GM12878 (cell line): Measurements from ENCODE around the gene CATSPERZ. TPM values are rescaled to one million over a fixed set of nuclear protein-coding genes. Genes with fewer than 3 reads are reported as not detected.

ENCODE experiments used
- ATAC-seq: fragments of 200-7000 bp; cut with Tn5 transposase; 3 replicates; pipeline ENCODE4 v1.9.1; 2020; ENCODE audit warnings: mild to moderate bottlenecking, moderate library complexity
- BruUV-seq: library from RNA; stranded (reverse); fragments of 400-500 nt; replicated peaks from 2 replicates; lab custom pipeline; 2021; lab: Mats Ljungman, UMichigan
- CTCF ChIA-PET: fragments of 300-600 bp; sonication (Branson Sonifier 250); formaldehyde crosslinking; extraction: SDS; loops from one replicate; lab custom pipeline; 2021; ENCODE audit warnings: inconsistent platforms; lab: Yijun Ruan, JAX
- POLR2A ChIA-PET: fragments of 350-600 bp; formaldehyde crosslinking; extraction: SDS; loops from one replicate; lab custom pipeline; 2021; ENCODE audit warnings: inconsistent platforms; lab: Charles Lee
- RAD21 ChIA-PET: fragments of 300-600 bp; sonication (Branson Sonifier 250); formaldehyde crosslinking; loops from one replicate; lab custom pipeline; 2023; ENCODE audit warnings: antibody characterized with exemption; ENCODE audit not compliant: unreplicated experiment; lab: Charles Lee
- SMC1A ChIA-PET: fragments of 300-600 bp; sonication (Branson Sonifier 250); formaldehyde crosslinking; loops from one replicate; lab custom pipeline; 2023; ENCODE audit not compliant: unreplicated experiment, uncharacterized antibody; lab: Charles Lee
- DNase-seq: peaks from one replicate; pipeline ENCODE4 v3.0.0-alpha.2; 2011; ENCODE audit warnings: low read depth, low spot score
- FAIRE-seq: peaks from 3 replicates; lab custom pipeline; 2011; peaks lifted over from hg19 to GRCh38; lab: Jason Lieb, UNC
- H2AFZ ChIP-seq: 2 replicates; pipeline ENCODE4 v1.6.0; 2011; ENCODE audit warnings: low read depth, low read length, control low read depth; ENCODE audit not compliant: control insufficient read depth
- H3K27ac ChIP-seq: 2 replicates; pipeline ENCODE4 v1.5.1; 2011; ENCODE audit warnings: control low read depth; ENCODE audit not compliant: control insufficient read depth, insufficient read depth
- H3K27me3 ChIP-seq, 2 experiments: replicated peaks in 1 of 2; 2 replicates each; pipeline versions ENCODE4 v1.6.0 to v1.6.1; 2011; ENCODE audit warnings: low read length in 1 of 2; ENCODE audit not compliant: control insufficient read depth in 2 of 2, insufficient read depth in 2 of 2
- H3K36me3 ChIP-seq, 2 experiments: 2 replicates each; pipeline ENCODE4 v1.5.1; 2011; ENCODE audit warnings: low read length in 1 of 2; ENCODE audit not compliant: control insufficient read depth in 2 of 2, insufficient read depth in 2 of 2
- H3K4me1 ChIP-seq: 2 replicates; pipeline ENCODE4 v1.6.1; 2011; ENCODE audit warnings: mild to moderate bottlenecking, low read length, moderate library complexity, mixed read lengths; ENCODE audit not compliant: control insufficient read depth, insufficient read depth
- H3K4me2 ChIP-seq: 2 replicates; pipeline ENCODE4 v1.6.0; 2011; ENCODE audit warnings: control low read depth; ENCODE audit not compliant: control insufficient read depth, insufficient read depth
- H3K4me3 ChIP-seq: fragments of 200-600 bp; sonication (generic); 2 replicates; pipeline ENCODE4 v1.5.1; 2016
- H3K79me2 ChIP-seq: 2 replicates; pipeline ENCODE4 v1.6.0; 2011; ENCODE audit warnings: low read length; ENCODE audit not compliant: control insufficient read depth, insufficient read depth
- H3K9ac ChIP-seq: 2 replicates; pipeline ENCODE4 v1.8.0; 2011; ENCODE audit warnings: low read length, control low read depth, mixed read lengths; ENCODE audit not compliant: control insufficient read depth, insufficient read depth
- H3K9me3 ChIP-seq: replicated peaks from 3 replicates; pipeline ENCODE4 v1.5.1; 2011; ENCODE audit warnings: mild to moderate bottlenecking, low read length; ENCODE audit not compliant: control insufficient read depth, insufficient read depth
- H4K20me1 ChIP-seq: 2 replicates; pipeline ENCODE4 v1.6.0; 2011; ENCODE audit not compliant: control insufficient read depth, insufficient read depth
- CEBPB ChIP-seq, 2 experiments: fragments of 150-350 bp in 1 of 2; IDR thresholded peaks; 2 replicates each; pipeline ENCODE4 v1.6.1; 2012 to 2014; ENCODE audit warnings: low read depth in 2 of 2, low read length in 2 of 2, borderline replicate concordance in 1 of 2, inconsistent platforms in 1 of 2
- ESRRA ChIP-seq: IDR thresholded peaks from 2 replicates; pipeline ENCODE4 v1.6.1; 2012; ENCODE audit warnings: mild to moderate bottlenecking, low read length, improper control_type of control experiment
- MTA2 ChIP-seq: fragments of 450-650 bp; IDR thresholded peaks from 2 replicates; pipeline ENCODE4 v1.6.1; 2016; ENCODE audit warnings: low read depth, mild to moderate bottlenecking, moderate library complexity
- MXI1 ChIP-seq: fragments of 150-350 bp; IDR thresholded peaks from 2 replicates; pipeline ENCODE4 v1.6.1; 2011; ENCODE audit warnings: low read depth, mild to moderate bottlenecking, inconsistent platforms, low read length, improper control_type of control experiment
- POLR2AphosphoS5 ChIP-seq: IDR thresholded peaks from 2 replicates; pipeline ENCODE4 v1.6.1; 2011; ENCODE audit warnings: mild to moderate bottlenecking, low read length, inconsistent platforms
- RCOR1 ChIP-seq: conservative IDR thresholded peaks from 2 replicates; pipeline ENCODE4 v1.6.1; 2012; ENCODE audit warnings: low read depth, low read length, improper control_type of control experiment
- WGBS: methylation state at CpG from one replicate; pipeline ENCODE4 v1.1.6; 2016; ENCODE audit warnings: low lambda C conversion rate; ENCODE audit not compliant: insufficient replicate concordance, insufficient coverage; ENCODE audit errors: missing lambda C conversion rate; 5-methylcytosine and 5-hydroxymethylcytosine counted together
- in situ Hi-C: fragments of 300-500 bp; cut with MboI; formaldehyde crosslinking; loops from 9 replicates; pipeline ENCODE4 v1.14.3; 2018; ENCODE audit warnings: mixed read lengths
- intact Hi-C: fragments of 100-400 bp; cut with micrococcal nuclease; formaldehyde crosslinking; loops from one replicate; pipeline ENCODE4 v1.14.2; 2022; ENCODE audit not compliant: unreplicated experiment
- polyA plus RNA-seq, 11 experiments: library from polyadenylated mRNA; depleted of rRNA in 4 of 11; unstranded in 6 of 11; stranded (reverse) in 5 of 11; fragments of >200 nt; fragmentation: Nextera tagmentation in 4 of 11; fragmentation: Illumina TruSeq in 1 of 11; extraction: Ambion mirVana in 4 of 11; extraction: Trizol in 1 of 11; gene quantifications; 1 replicate in 1 of 11; 2 replicates in 10 of 11; pipeline versions ENCODE4 v1.2.1 to v1.2.3, GENCODE V29; 2011 to 2016; ENCODE audit warnings: inconsistent platforms in 2 of 11, missing spikeins in 2 of 11, low read depth in 1 of 11
- total RNA-seq, 4 experiments: library from RNA; depleted of rRNA in 3 of 4; stranded (reverse); fragments of >200 nt in 3 of 4; fragmentation: Illumina TruSeq in 1 of 4; extraction: Trizol in 1 of 4; gene quantifications; 2 replicates each; pipeline versions ENCODE4 v1.2.1 to v1.2.3, GENCODE V29; 2013 to 2021
- TF ChIP-seq, protein P1 (sequence below): fragments of 450-650 bp; IDR thresholded peaks from 2 replicates; pipeline ENCODE4 v1.6.1; 2017; ENCODE audit warnings: borderline replicate concordance
- TF ChIP-seq, protein P2 (sequence below): fragments of 150-350 bp; IDR thresholded peaks from 2 replicates; pipeline ENCODE4 v1.6.1; 2016; ENCODE audit warnings: low read depth, low read length

Gene CATSPERZ
- total and polyA plus RNA-seq, 10 of the 15 experiments (the other 5 are each of a cell fraction or from before 2014, with no cell fraction given) = 0.12 to 0.31 TPM; not detected in 8

DNA sequence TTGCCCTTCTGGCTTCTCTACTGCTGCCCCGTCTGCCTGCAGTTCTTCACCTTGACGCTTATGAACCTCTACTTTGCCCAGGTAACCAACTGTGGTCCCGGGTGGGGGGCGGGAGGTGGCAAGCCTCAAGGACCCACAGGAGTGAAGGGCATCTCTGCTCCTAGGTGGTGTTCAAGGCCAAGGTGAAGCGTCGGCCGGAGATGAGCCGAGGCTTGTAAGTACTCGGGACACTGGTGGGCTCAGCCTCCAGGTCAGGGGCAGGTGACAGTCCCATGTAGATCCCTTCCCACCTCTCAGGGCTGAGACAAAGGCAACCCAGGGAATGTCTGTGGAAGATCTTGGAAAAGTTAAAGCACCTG is 13.4 kb upstream of the CATSPERZ start:
- ChIA-PET CTCF (interaction anchor here (0.7 to 5.5 kb wide), 4 partner anchors 16 to 82 kb away, joined by 3 to 46 read pairs (median 4); partner anchors contain the start of genes CATSPERZ and ESRRA), POLR2A (no interaction called here), SMC1A (interaction anchor here (1.1 to 1.4 kb wide), 2 partner anchors 15 to 81 kb away, joined by 3 read pairs; no protein-coding TSS in a partner anchor), RAD21 (no interaction called here)
- Histone ChIP-seq H3K27ac (no peak overlapping the region), H3K4me3 (no peak overlapping the region), H3K36me3 (peaks cover 0 to 2% of the 10 kb centered on the region in 2 experiments; a peak in 2 of 4 replicates), H4K20me1 (no peaks in the 10 kb centered on the region), H3K27me3 (no peaks in the 10 kb centered on the region; a peak in 2 of 4 replicates), H3K79me2 (peaks cover 15% of the 10 kb centered on the region), H3K9ac (no peak overlapping the region), H3K4me2 (peak overlapping the region; percentile 99), H2AFZ (no peak overlapping the region), H3K9me3 (no peaks in the 10 kb centered on the region), H3K4me1 (peaks cover 7% of the 10 kb centered on the region)
- FAIRE-seq = no peak
- DNase-seq = no peak
- no peak for ATAC-seq
- in situ Hi-C loops (no loop called here), intact Hi-C loops (no loop called here)
- no TSS peak for BruUV-seq
- WGBS = 86% methylated on average over 9 of the region's 9 CpGs
- TF ChIP-seq, protein P1, sequence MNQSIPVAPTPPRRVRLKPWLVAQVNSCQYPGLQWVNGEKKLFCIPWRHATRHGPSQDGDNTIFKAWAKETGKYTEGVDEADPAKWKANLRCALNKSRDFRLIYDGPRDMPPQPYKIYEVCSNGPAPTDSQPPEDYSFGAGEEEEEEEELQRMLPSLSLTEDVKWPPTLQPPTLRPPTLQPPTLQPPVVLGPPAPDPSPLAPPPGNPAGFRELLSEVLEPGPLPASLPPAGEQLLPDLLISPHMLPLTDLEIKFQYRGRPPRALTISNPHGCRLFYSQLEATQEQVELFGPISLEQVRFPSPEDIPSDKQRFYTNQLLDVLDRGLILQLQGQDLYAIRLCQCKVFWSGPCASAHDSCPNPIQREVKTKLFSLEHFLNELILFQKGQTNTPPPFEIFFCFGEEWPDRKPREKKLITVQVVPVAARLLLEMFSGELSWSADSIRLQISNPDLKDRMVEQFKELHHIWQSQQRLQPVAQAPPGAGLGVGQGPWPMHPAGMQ = no peak
- TF ChIP-seq MXI1 (no peak), POLR2AphosphoS5 (no peak), RCOR1 (no peak), MTA2 (no peak), ESRRA (no peak), CEBPB (IDR thresholded peaks at IDR 0.05; ENCODE audit: borderline replicate concordance in 1 of 2, low read depth in 2 of 2, low read length in 2 of 2) (no peak)
- TF ChIP-seq, protein P2, sequence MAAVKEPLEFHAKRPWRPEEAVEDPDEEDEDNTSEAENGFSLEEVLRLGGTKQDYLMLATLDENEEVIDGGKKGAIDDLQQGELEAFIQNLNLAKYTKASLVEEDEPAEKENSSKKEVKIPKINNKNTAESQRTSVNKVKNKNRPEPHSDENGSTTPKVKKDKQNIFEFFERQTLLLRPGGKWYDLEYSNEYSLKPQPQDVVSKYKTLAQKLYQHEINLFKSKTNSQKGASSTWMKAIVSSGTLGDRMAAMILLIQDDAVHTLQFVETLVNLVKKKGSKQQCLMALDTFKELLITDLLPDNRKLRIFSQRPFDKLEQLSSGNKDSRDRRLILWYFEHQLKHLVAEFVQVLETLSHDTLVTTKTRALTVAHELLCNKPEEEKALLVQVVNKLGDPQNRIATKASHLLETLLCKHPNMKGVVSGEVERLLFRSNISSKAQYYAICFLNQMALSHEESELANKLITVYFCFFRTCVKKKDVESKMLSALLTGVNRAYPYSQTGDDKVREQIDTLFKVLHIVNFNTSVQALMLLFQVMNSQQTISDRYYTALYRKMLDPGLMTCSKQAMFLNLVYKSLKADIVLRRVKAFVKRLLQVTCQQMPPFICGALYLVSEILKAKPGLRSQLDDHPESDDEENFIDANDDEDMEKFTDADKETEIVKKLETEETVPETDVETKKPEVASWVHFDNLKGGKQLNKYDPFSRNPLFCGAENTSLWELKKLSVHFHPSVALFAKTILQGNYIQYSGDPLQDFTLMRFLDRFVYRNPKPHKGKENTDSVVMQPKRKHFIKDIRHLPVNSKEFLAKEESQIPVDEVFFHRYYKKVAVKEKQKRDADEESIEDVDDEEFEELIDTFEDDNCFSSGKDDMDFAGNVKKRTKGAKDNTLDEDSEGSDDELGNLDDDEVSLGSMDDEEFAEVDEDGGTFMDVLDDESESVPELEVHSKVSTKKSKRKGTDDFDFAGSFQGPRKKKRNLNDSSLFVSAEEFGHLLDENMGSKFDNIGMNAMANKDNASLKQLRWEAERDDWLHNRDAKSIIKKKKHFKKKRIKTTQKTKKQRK = no peak
